Kidney epithelial cell (primary cell): ENCODE results near the gene ATAD3C. TPM values are rescaled to one million over a fixed set of nuclear protein-coding genes. Genes with fewer than 3 reads are reported as not detected.
"Not testable (repeated sequence)": the region's sequence is repeated elsewhere in the genome, so short reads cannot be mapped to it uniquely, and the experiment has no call there.

Experiments
- DNase-seq: peaks from one replicate; pipeline ENCODE4 v3.0.0-alpha.2; 2010; ENCODE audit warnings: low read depth
- H3K27me3 ChIP-seq: 2 replicates; pipeline ENCODE4 v1.6.0; 2011; ENCODE audit warnings: low read length; ENCODE audit not compliant: control insufficient read depth, insufficient read depth
- H3K36me3 ChIP-seq: 2 replicates; pipeline ENCODE4 v1.5.1; 2011; ENCODE audit warnings: low read length; ENCODE audit not compliant: control insufficient read depth, insufficient read depth
- H3K4me3 ChIP-seq: 2 replicates; pipeline ENCODE4 v1.5.1; 2011; ENCODE audit warnings: low read depth, mild to moderate bottlenecking, control low read depth, low read length
- CTCF ChIP-seq: IDR thresholded peaks from 2 replicates; pipeline ENCODE4 v1.5.1; 2011; ENCODE audit warnings: mild to moderate bottlenecking, moderate library complexity, low read length, control low read depth, inconsistent platforms; ENCODE audit not compliant: insufficient read depth, poor library complexity, severe bottlenecking
- total RNA-seq: library from RNA; depleted of rRNA; stranded (reverse); fragments of >200 nt; gene quantifications from 2 replicates; pipeline ENCODE4 v1.2.3, GENCODE V29; 2015

The ATAD3C gene
- total RNA-seq, 1 donor from 2014 or later, result 0.38 TPM

GRCh38 chr1:1462318-1462966 is 13.0 kb downstream of the ATAD3C start:
- no peak for DNase-seq
- H3K27me3 ChIP-seq, result no peaks in the 10 kb centered on the region
- no peaks in the 10 kb centered on the region for H3K36me3 ChIP-seq
- no peak overlapping the region for H3K4me3 ChIP-seq
- no peak for TF ChIP-seq CTCF

- no peak for DNase-seq
- H3K27me3 ChIP-seq, result no peaks in the 10 kb centered on the region
- no peak overlapping the region for H3K4me3 ChIP-seq
- no peaks in the 10 kb centered on the region for H3K36me3 ChIP-seq
- no peak for TF ChIP-seq CTCF
Observed at GRCh38 chr1:1463312-1463711, 13.8 kb downstream of the ATAD3C start.

DNA sequence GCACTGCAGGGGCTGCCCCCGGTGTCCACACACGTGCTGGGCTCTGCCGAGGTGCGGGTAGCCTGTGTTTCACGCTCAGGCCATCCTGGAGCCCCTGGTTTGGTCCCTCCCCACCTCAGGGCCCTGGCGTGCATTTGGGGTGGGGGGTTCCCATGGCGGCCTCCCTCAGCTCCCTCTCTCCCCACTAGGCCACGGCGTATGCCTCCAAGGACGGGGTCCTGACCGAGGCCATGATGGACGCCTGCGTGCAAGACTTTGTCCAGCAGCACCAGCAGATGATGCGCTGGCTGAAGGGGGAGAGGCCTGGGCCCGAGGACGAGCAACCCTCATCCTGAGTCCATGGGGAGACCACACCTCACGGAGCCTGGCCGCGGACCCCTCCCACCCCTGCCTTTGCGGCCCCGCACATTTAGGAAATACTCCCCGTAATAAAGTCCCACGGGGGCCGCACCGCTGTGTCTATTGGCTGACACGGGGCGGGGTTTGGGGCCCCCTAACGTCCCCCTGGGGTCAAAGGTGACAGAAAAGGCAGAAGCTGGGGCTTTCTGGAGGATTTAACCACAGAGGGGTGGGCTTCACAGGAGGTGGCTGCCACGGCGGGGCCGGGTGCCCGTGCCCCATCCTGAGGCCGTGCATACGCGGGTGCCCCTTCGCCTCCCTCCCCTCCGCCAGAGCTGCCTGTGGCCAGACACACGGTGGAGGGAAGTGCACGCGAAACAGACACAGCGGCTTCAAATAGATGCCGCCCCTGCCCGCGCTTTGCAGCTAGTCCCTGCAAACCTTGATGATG is 18.9 kb downstream of the ATAD3C start:
- H3K4me3 ChIP-seq, H3K36me3 ChIP-seq, DNase-seq, H3K27me3 ChIP-seq: not testable (repeated sequence)

- TF ChIP-seq CTCF, result no peak
- Histone ChIP-seq H3K4me3 (peak overlapping the region; percentile 67), H3K27me3 (no peaks in the 10 kb centered on the region), H3K36me3 (no peaks in the 10 kb centered on the region)
- no peak for DNase-seq
Observed at GRCh38 chr1:1470626-1471388, 21.3 kb downstream of the ATAD3C start.

- H3K4me3 ChIP-seq, result peak within 1 kb of the TSS; percentile 67
- no peaks in the 10 kb centered on the region for H3K36me3 ChIP-seq
- peak; percentile 35 for DNase-seq
- no peaks in the 10 kb centered on the region for H3K27me3 ChIP-seq
- no peak for TF ChIP-seq CTCF
Observed at GRCh38 chr1:1471389-1472052, 22.0 kb downstream of the ATAD3C start, which contains the start of gene ATAD3B. ATAD3B (plus strand) TSS chr1:1471765; CDS start chr1:1471885, 120 bp downstream.

- H3K36me3 ChIP-seq, H3K27me3 ChIP-seq, DNase-seq: not testable (repeated sequence)
- H3K4me3 ChIP-seq, result peak overlapping the region; percentile 43
Observed at GRCh38 chr1:1472053-1472876, 22.8 kb downstream of the ATAD3C start.

DNA sequence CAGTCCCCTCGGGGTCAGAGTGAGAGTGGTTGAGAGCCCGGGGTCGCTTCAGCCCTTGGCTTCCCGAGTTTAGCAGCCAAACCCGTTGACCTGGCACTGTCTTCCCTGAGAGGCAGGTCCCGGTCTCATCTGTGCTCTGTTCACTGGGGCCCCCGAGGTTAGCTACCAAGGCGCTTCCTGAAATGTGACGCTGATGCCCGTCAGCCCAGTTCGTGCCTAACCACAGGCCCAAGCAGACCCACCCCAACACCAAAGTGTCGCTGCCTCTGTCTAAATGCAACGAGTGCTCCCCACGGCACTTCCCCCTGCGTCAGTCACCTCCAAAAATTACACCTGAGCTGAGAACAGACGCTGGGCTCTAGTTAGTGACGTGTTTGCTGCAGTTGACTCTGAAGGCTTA is 26.5 kb downstream of the ATAD3C start:
- H3K36me3 ChIP-seq, H3K27me3 ChIP-seq, DNase-seq, H3K4me3 ChIP-seq: not testable (repeated sequence)
